ENCODE data around the gene STK10. TPM values are rescaled to one million over a fixed set of nuclear protein-coding genes. Genes with fewer than 3 reads are reported as not detected.

STK10 gene
- total and polyA plus RNA-seq, 2 experiments from 2014 or later, result 7.5 to 17.8 TPM

- H3K36me3 ChIP-seq (ENCODE audit: insufficient read depth), result peaks cover 7% of the 10 kb centered on the region; the same call in 1 of the 2 replicates
- ATAC-seq (no peak), DNase-seq (ENCODE audit: low spot score) (no peak)
- peaks cover 2% of the 10 kb centered on the region; the same call in 1 of the 3 replicates for H3K9me3 Mint-ChIP-seq
- H3K4me3 Mint-ChIP-seq, result no peak overlapping the region
- peaks cover 17% of the 10 kb centered on the region for H3K4me1 ChIP-seq (ENCODE audit: insufficient read depth)
- no peak overlapping the region; the same call in 1 of the 2 replicates for H3K4me2 ChIP-seq
- H3K27ac Mint-ChIP-seq, result no peak overlapping the region; the same call in 1 of the 2 replicates
- H4K20me1 ChIP-seq (replicated peaks; ENCODE audit: insufficient read depth), result no peaks in the 10 kb centered on the region
- H3K4me3 ChIP-seq, result no peak overlapping the region
- no peaks in the 10 kb centered on the region for H3K79me2 ChIP-seq (replicated peaks; ENCODE audit: insufficient read depth)
- H2AFZ ChIP-seq, result no peak overlapping the region
- peaks cover 23% of the 10 kb centered on the region for H3K36me3 Mint-ChIP-seq (ENCODE audit: low read depth)
- TF ChIP-seq ZNF331 (CRISPR knock-in tag; IDR thresholded peaks at IDR 0.05; ENCODE audit: low read depth), result no peak
- TF ChIP-seq NANOG (IDR thresholded peaks at IDR 0.05; ENCODE audit: borderline replicate concordance), result no peak
- TF ChIP-seq CTCF (conservative IDR thresholded peaks at IDR 0.05; ENCODE audit: low read depth in 2 of 2), result no peak
- H3F3A ChIP-seq (replicated peaks; ENCODE audit: low read depth), result peaks cover under 1% of the 10 kb centered on the region; the same call in 1 of the 2 replicates
- H3K4me1 Mint-ChIP-seq, result peaks cover 23% of the 10 kb centered on the region
- H3K27me3 ChIP-seq (ENCODE audit: insufficient read depth), result no peaks in the 10 kb centered on the region
- H3K27me3 Mint-ChIP-seq (ENCODE audit: insufficient read depth, low read depth, poor library complexity), result peaks cover 7% of the 10 kb centered on the region
- no peak overlapping the region for H3K27ac ChIP-seq (ENCODE audit: low read depth)
- no peaks in the 10 kb centered on the region for H3K9me2 ChIP-seq (ENCODE audit: insufficient read depth)
These were observed 139.4 kb downstream of the STK10 start for GRCh38 chr5:172048539-172049101.

- ATAC-seq (no peak), DNase-seq (ENCODE audit: low spot score) (no peak)
- no peak overlapping the region for H3K27ac ChIP-seq (ENCODE audit: low read depth)
- Mint-ChIP-seq H3K4me3 (no peak overlapping the region), H3K4me1 (peaks cover 23% of the 10 kb centered on the region), H3K27me3 (ENCODE audit: insufficient read depth, low read depth, poor library complexity) (peaks cover 7% of the 10 kb centered on the region), H3K27ac (no peak overlapping the region), H3K9me3 (peaks cover 2% of the 10 kb centered on the region; the same call in 1 of the 3 replicates), H3K36me3 (ENCODE audit: low read depth) (peaks cover 23% of the 10 kb centered on the region)
- H3K27me3 ChIP-seq (ENCODE audit: insufficient read depth), result no peaks in the 10 kb centered on the region
- H3F3A ChIP-seq (replicated peaks; ENCODE audit: low read depth), result peaks cover 3% of the 10 kb centered on the region; the same call in 1 of the 2 replicates
- H3K9me2 ChIP-seq (ENCODE audit: insufficient read depth), result no peaks in the 10 kb centered on the region
- no peak overlapping the region for H2AFZ ChIP-seq
- peaks cover 17% of the 10 kb centered on the region for H3K4me1 ChIP-seq (ENCODE audit: insufficient read depth)
- TF ChIP-seq ZNF114 (CRISPR knock-in tag; IDR thresholded peaks at IDR 0.05), result no peak
- no peaks in the 10 kb centered on the region for H3K79me2 ChIP-seq (replicated peaks; ENCODE audit: insufficient read depth)
- no peak overlapping the region for H3K4me3 ChIP-seq
- H3K4me2 ChIP-seq, result no peak overlapping the region
- no peaks in the 10 kb centered on the region for H4K20me1 ChIP-seq (replicated peaks; ENCODE audit: insufficient read depth)
- peaks cover 7% of the 10 kb centered on the region; the same call in 1 of the 2 replicates for H3K36me3 ChIP-seq (ENCODE audit: insufficient read depth)
These were observed 139.9 kb downstream of the STK10 start for GRCh38 chr5:172048170-172048422.

GRCh38 chr5:172046593-172046992 is 141.4 kb downstream of the STK10 start:
- Histone ChIP-seq H4K20me1 (replicated peaks; ENCODE audit: insufficient read depth) (no peaks in the 10 kb centered on the region), H3K4me3 (no peak overlapping the region), H3K27ac (ENCODE audit: low read depth) (no peak overlapping the region), H3K27me3 (ENCODE audit: insufficient read depth) (no peaks in the 10 kb centered on the region), H3K9me2 (ENCODE audit: insufficient read depth) (no peaks in the 10 kb centered on the region), H3K4me1 (ENCODE audit: insufficient read depth) (peaks cover 17% of the 10 kb centered on the region), H3K36me3 (ENCODE audit: insufficient read depth) (peaks cover 7% of the 10 kb centered on the region; the same call in 1 of the 2 replicates), H3F3A (replicated peaks; ENCODE audit: low read depth) (peaks cover 3% of the 10 kb centered on the region; the same call in 1 of the 2 replicates), H3K79me2 (replicated peaks; ENCODE audit: insufficient read depth) (no peaks in the 10 kb centered on the region), H2AFZ (no peak overlapping the region), H3K4me2 (no peak overlapping the region)
- Mint-ChIP-seq H3K27me3 (ENCODE audit: insufficient read depth, low read depth, poor library complexity) (peaks cover 2% of the 10 kb centered on the region), H3K9me3 (peaks cover 2% of the 10 kb centered on the region; the same call in 1 of the 3 replicates), H3K27ac (no peak overlapping the region), H3K4me1 (peaks cover 23% of the 10 kb centered on the region), H3K4me3 (no peak overlapping the region), H3K36me3 (ENCODE audit: low read depth) (peaks cover 22% of the 10 kb centered on the region)
- no peak for TF ChIP-seq ZNF114 (CRISPR knock-in tag; IDR thresholded peaks at IDR 0.05)
- TF ChIP-seq POLR2AphosphoS5 (IDR thresholded peaks at IDR 0.05; ENCODE audit: low read depth), result no peak
- TF ChIP-seq NANOG (IDR thresholded peaks at IDR 0.05; ENCODE audit: borderline replicate concordance), result no peak
- no peak for TF ChIP-seq STAT1 (IDR thresholded peaks at IDR 0.05; ENCODE audit: unreplicated experiment)
- DNase-seq (ENCODE audit: low spot score) (no peak), ATAC-seq (no peak)
